H1 (cell line): Measurements from ENCODE around the gene REL. TPM values are rescaled to one million over a fixed set of nuclear protein-coding genes. Genes with fewer than 3 reads are reported as not detected.

Experiments used
- CTCF ChIA-PET: fragments of 300-600 bp; sonication (Branson Sonifier 250); formaldehyde crosslinking; loops from one replicate; lab custom pipeline; 2021; ENCODE audit not compliant: partially characterized antibody; lab: Charles Lee
- POLR2A ChIA-PET: fragments of 300-600 bp; sonication (Branson Sonifier 250); formaldehyde crosslinking; loops from one replicate; lab custom pipeline; 2021; ENCODE audit warnings: inconsistent platforms; ENCODE audit not compliant: partially characterized antibody; lab: Charles Lee
- DNase-seq, 2 experiments: peaks; one replicate each; pipeline versions ENCODE4 v3.0.0 to v3.0.0-alpha.2; 2010 to 2022; ENCODE audit warnings: low spot score in 2 of 2, low read depth in 1 of 2, mixed read lengths in 1 of 2
- FAIRE-seq: peaks from 2 replicates; lab custom pipeline; 2011; peaks lifted over from hg19 to GRCh38; lab: Jason Lieb, UNC
- H2AFZ ChIP-seq: 2 replicates; pipeline ENCODE4 v1.8.1; 2012; ENCODE audit warnings: low read length, inconsistent platforms
- H2AK5ac ChIP-seq: 2 replicates; pipeline ENCODE4 v1.6.1; 2013; ENCODE audit warnings: low read depth, low read length
- H2BK120ac ChIP-seq: replicated peaks from 2 replicates; pipeline ENCODE3; 2013; ENCODE audit warnings: low read depth, low read length, inconsistent platforms
- H2BK12ac ChIP-seq: 2 replicates; pipeline ENCODE4 v1.6.1; 2013; ENCODE audit warnings: low read depth, low read length
- H2BK15ac ChIP-seq: 2 replicates; pipeline ENCODE4 v1.6.1; 2013; ENCODE audit warnings: low read length
- H2BK20ac ChIP-seq: 2 replicates; pipeline ENCODE4 v1.6.1; 2013; ENCODE audit warnings: low read length
- H2BK5ac ChIP-seq: 2 replicates; pipeline ENCODE4 v1.6.1; 2013; ENCODE audit warnings: low read depth, low read length
- H3K14ac ChIP-seq: 2 replicates; pipeline ENCODE4 v1.6.1; 2013; ENCODE audit warnings: inconsistent platforms; ENCODE audit not compliant: insufficient read length
- H3K18ac ChIP-seq: 2 replicates; pipeline ENCODE4 v1.6.1; 2013; ENCODE audit warnings: low read length; ENCODE audit errors: extremely low read depth
- H3K23ac ChIP-seq: 2 replicates; pipeline ENCODE4 v1.6.1; 2013; ENCODE audit warnings: inconsistent platforms; ENCODE audit not compliant: insufficient read length
- H3K23me2 ChIP-seq: 2 replicates; pipeline ENCODE4 v1.6.1; 2013; ENCODE audit warnings: low read depth, low read length
- H3K27ac ChIP-seq: 2 replicates; pipeline ENCODE4 v1.6.1; 2011; ENCODE audit warnings: low read depth, low read length, inconsistent platforms
- H3K27me3 ChIP-seq, 4 experiments: replicated peaks in 1 of 4; 1 replicate in 1 of 4; 2 replicates in 3 of 4; pipeline versions ENCODE4 v1.6.1 to v1.8.1; 2011 to 2013; ENCODE audit warnings: low read length in 3 of 4, mild to moderate bottlenecking in 3 of 4, inconsistent platforms in 2 of 4, mixed read lengths in 2 of 4, moderate library complexity in 1 of 4; ENCODE audit not compliant: control insufficient read depth in 3 of 4, insufficient read depth in 3 of 4; ENCODE audit errors: extremely low read depth in 1 of 4
- H3K36me3 ChIP-seq, 4 experiments: 2 replicates each; pipeline versions ENCODE4 v1.6.1 to v1.8.1; 2011 to 2013; ENCODE audit warnings: mild to moderate bottlenecking in 4 of 4, low read length in 3 of 4, moderate library complexity in 2 of 4, control low read depth in 1 of 4, inconsistent platforms in 1 of 4; ENCODE audit not compliant: insufficient read depth in 4 of 4, control insufficient read depth in 2 of 4
- H3K4ac ChIP-seq: replicated peaks from 2 replicates; pipeline ENCODE3; 2013; ENCODE audit warnings: low read length, low read depth, mixed read lengths, inconsistent platforms; ENCODE audit not compliant: insufficient read length
- H3K4me1 ChIP-seq, 4 experiments: replicated peaks in 1 of 4; 1 replicate in 1 of 4; 2 replicates in 3 of 4; pipeline versions ENCODE4 v1.6.1 to v1.8.1; 2011 to 2013; ENCODE audit warnings: low read length in 3 of 4, inconsistent platforms in 2 of 4, mixed read lengths in 1 of 4; ENCODE audit not compliant: insufficient read depth in 4 of 4, control insufficient read depth in 3 of 4
- H3K4me2 ChIP-seq, 2 experiments: 2 replicates each; pipeline versions ENCODE4 v1.6.1 to v1.8.1; 2011 to 2013; ENCODE audit warnings: low read depth in 2 of 2, low read length in 2 of 2, control low read depth in 1 of 2, inconsistent platforms in 1 of 2, mild to moderate bottlenecking in 1 of 2; ENCODE audit not compliant: insufficient read depth in 1 of 2
- H3K4me3 ChIP-seq, 4 experiments: fragments of 200-600, 300-600 bp in 1 of 4; sonication (generic), shearing (Covaris generic), sonication (Bioruptor Twin) in 1 of 4; 2 replicates each; pipeline versions ENCODE4 v1.5.1 to v1.8.1; 2011 to 2016; ENCODE audit warnings: low read length in 4 of 4, low read depth in 3 of 4, control low read depth in 2 of 4, inconsistent platforms in 2 of 4, mild to moderate bottlenecking in 2 of 4, mixed read lengths in 1 of 4, moderate library complexity in 1 of 4; ENCODE audit not compliant: insufficient read depth in 2 of 4; ENCODE audit errors: extremely low read depth in 1 of 4
- H3K56ac ChIP-seq: replicated peaks from 2 replicates; pipeline ENCODE3; 2013; ENCODE audit warnings: low read depth, mild to moderate bottlenecking, mixed read lengths, low read length, inconsistent platforms; ENCODE audit not compliant: insufficient read length
- H3K79me1 ChIP-seq: 2 replicates; pipeline ENCODE4 v1.6.1; 2013; ENCODE audit warnings: low read depth, low read length, control low read depth
- H3K79me2 ChIP-seq, 2 experiments: 2 replicates each; pipeline versions ENCODE4 v1.6.1 to v1.8.1; 2012 to 2013; ENCODE audit warnings: low read length in 2 of 2, mild to moderate bottlenecking in 2 of 2, inconsistent platforms in 1 of 2; ENCODE audit not compliant: insufficient read depth in 2 of 2, control insufficient read depth in 1 of 2
- H3K9ac ChIP-seq, 4 experiments: replicated peaks in 1 of 4; 1 replicate in 1 of 4; 2 replicates in 3 of 4; pipeline versions ENCODE4 v1.6.1 to v1.8.1; 2011 to 2013; ENCODE audit warnings: low read depth in 3 of 4, low read length in 3 of 4, control low read depth in 2 of 4, mild to moderate bottlenecking in 2 of 4, moderate library complexity in 2 of 4, inconsistent platforms in 1 of 4; ENCODE audit errors: extremely low read depth in 1 of 4
- H3K9me3 ChIP-seq, 2 experiments: 2 replicates each; pipeline versions ENCODE4 v1.6.1 to v1.8.1; 2012 to 2013; ENCODE audit warnings: mild to moderate bottlenecking in 2 of 2, moderate library complexity in 2 of 2, control low read depth in 1 of 2, inconsistent platforms in 1 of 2, low read depth in 1 of 2, low read length in 1 of 2, mixed read lengths in 1 of 2; ENCODE audit not compliant: insufficient read depth in 2 of 2
- H4K20me1 ChIP-seq, 2 experiments: replicated peaks in 1 of 2; 2 replicates each; pipeline versions ENCODE3 to v1.8.1; 2011 to 2013; ENCODE audit warnings: inconsistent platforms in 2 of 2, low read length in 2 of 2, mild to moderate bottlenecking in 1 of 2; ENCODE audit not compliant: insufficient read depth in 2 of 2, control insufficient read depth in 1 of 2
- H4K5ac ChIP-seq: 2 replicates; pipeline ENCODE4 v1.6.1; 2013; ENCODE audit warnings: low read length, low read depth, mixed read lengths, inconsistent platforms; ENCODE audit not compliant: insufficient read length
- H4K8ac ChIP-seq: 2 replicates; pipeline ENCODE4 v1.8.0; 2013; ENCODE audit warnings: mild to moderate bottlenecking, moderate library complexity, low read length, inconsistent platforms; ENCODE audit not compliant: insufficient read depth; ENCODE audit errors: extremely low read depth
- H4K91ac ChIP-seq: replicated peaks from 2 replicates; pipeline ENCODE3; 2013; ENCODE audit warnings: low read length, mixed read lengths, inconsistent platforms; ENCODE audit not compliant: insufficient read length
- CREB1 ChIP-seq: IDR thresholded peaks from 2 replicates; pipeline ENCODE4 v1.6.1; 2012; ENCODE audit warnings: inconsistent platforms
- HDAC6 ChIP-seq: IDR thresholded peaks from one replicate; pipeline ENCODE4 v1.7.1; 2012; ENCODE audit warnings: low read depth, mild to moderate bottlenecking, inconsistent platforms, low read length, moderate library complexity
- KDM1A ChIP-seq: fragments of 200-600, 300-600 bp; sonication (generic); IDR thresholded peaks from 2 replicates; pipeline ENCODE4 v1.7.1; 2016; ENCODE audit warnings: mild to moderate bottlenecking, low read length, borderline replicate concordance
- RFX5 ChIP-seq: IDR thresholded peaks from 2 replicates; pipeline ENCODE4 v1.6.1; 2011; ENCODE audit warnings: low read depth, low read length, improper control_type of control experiment, borderline replicate concordance
- RXRA ChIP-seq: IDR thresholded peaks from 2 replicates; pipeline ENCODE4 v1.6.1; 2011; ENCODE audit warnings: low read depth, mild to moderate bottlenecking, low read length, moderate library complexity; ENCODE audit not compliant: insufficient read depth
- SUZ12 ChIP-seq: fragments of 200-600 bp; sonication (generic); IDR thresholded peaks from 2 replicates; pipeline ENCODE4 v1.6.1; 2012; ENCODE audit warnings: mild to moderate bottlenecking, inconsistent platforms, low read length, moderate library complexity, mixed read lengths
- TEAD4 ChIP-seq: IDR thresholded peaks from 2 replicates; pipeline ENCODE4 v1.6.1; 2012; ENCODE audit warnings: low read depth, low read length, inconsistent platforms, mixed read lengths
- WGBS, 2 experiments: shearing (Covaris generic) in 1 of 2; methylation state at CpG; one replicate each; pipeline versions ENCODE4 v1.1.6 to v1.1.7; 2013 to 2015; ENCODE audit warnings: low lambda C conversion rate in 2 of 2, mixed read lengths in 2 of 2, inconsistent platforms in 1 of 2, low coverage in 1 of 2, missing lambda C conversion rate in 1 of 2; ENCODE audit not compliant: insufficient replicate concordance in 2 of 2, insufficient coverage in 1 of 2, insufficient read length in 1 of 2; ENCODE audit errors: extremely low coverage in 1 of 2, missing lambda C conversion rate in 1 of 2; 5-methylcytosine and 5-hydroxymethylcytosine counted together
- polyA plus RNA-seq, 7 experiments: library from polyadenylated mRNA; depleted of rRNA in 3 of 7; stranded (reverse) in 5 of 7; unstranded in 2 of 7; fragments of >200 nt in 5 of 7; fragments of 200-250 nt in 2 of 7; gene quantifications; 1 replicate in 5 of 7; 2 replicates in 1 of 7; 4 replicates in 1 of 7; pipeline versions ENCODE4 v1.2.1 to v1.2.3, GENCODE V29; 2011 to 2013; ENCODE audit warnings: missing spikeins in 2 of 7, mixed read lengths in 2 of 7
- total RNA-seq: library from RNA; stranded (reverse); fragmentation: NEBNext Ultra II Directional; extraction: Animal tissue kit (Norgen Biotek cat#: 25700); gene quantifications from 2 replicates; pipeline ENCODE4 v1.2.1, GENCODE V29; 2021
- TF ChIP-seq, protein P1 (sequence below): IDR thresholded peaks from 2 replicates; pipeline ENCODE4 v1.6.1; 2011; ENCODE audit warnings: low read length, improper control_type of control experiment

Gene REL
- total and polyA plus RNA-seq, 2 of the 8 experiments (the other 6 are each of a cell fraction or from before 2014, with no cell fraction given): 1.5 to 7.5 TPM

GRCh38 chr2:60907329-60907728, 26.0 kb downstream of the REL start:
- Histone ChIP-seq H3K79me2 (no peaks in the 10 kb centered on the region), H3K9me3 (no peaks in the 10 kb centered on the region), H4K20me1 (no peaks in the 10 kb centered on the region), H3K14ac (no peak overlapping the region), H2BK20ac (no peak overlapping the region), H3K56ac (no peak overlapping the region), H4K91ac (no peak overlapping the region), H3K18ac (no peak overlapping the region), H3K23me2 (no peaks in the 10 kb centered on the region), H3K4me3 (no peak overlapping the region), H3K27ac (no peak overlapping the region), H3K9ac (no peak overlapping the region), H3K79me1 (no peaks in the 10 kb centered on the region), H4K8ac (no peak overlapping the region), H2BK12ac (no peak overlapping the region), H2BK15ac (no peak overlapping the region), H2BK5ac (no peak overlapping the region), H3K4ac (no peak overlapping the region), H3K4me1 (no peaks in the 10 kb centered on the region), H3K23ac (no peak overlapping the region), H3K36me3 (no peaks in the 10 kb centered on the region), H4K5ac (no peak overlapping the region), H2AFZ (no peak overlapping the region), H2AK5ac (no peak overlapping the region), H3K4me2 (no peak overlapping the region), H2BK120ac (no peak overlapping the region), H3K27me3 (no peaks in the 10 kb centered on the region)
- DNase-seq (no peak), FAIRE-seq (no peak)
- WGBS, 2 experiments: 86% methylated on average over 8 of the region's 8 CpGs; no CpG with 5 or more reads in 1 of the 2 experiments
- POLR2A ChIA-PET: no interaction called here
- CTCF ChIA-PET: interaction anchor here (0.7 kb wide), 1 partner anchor 93 kb away, joined by 3 read pairs; no protein-coding TSS in a partner anchor
- TF ChIP-seq RXRA (no peak), SUZ12 (no peak), CREB1 (no peak), KDM1A (no peak), TEAD4 (no peak), HDAC6 (no peak), RFX5 (no peak)
- TF ChIP-seq, protein P1, sequence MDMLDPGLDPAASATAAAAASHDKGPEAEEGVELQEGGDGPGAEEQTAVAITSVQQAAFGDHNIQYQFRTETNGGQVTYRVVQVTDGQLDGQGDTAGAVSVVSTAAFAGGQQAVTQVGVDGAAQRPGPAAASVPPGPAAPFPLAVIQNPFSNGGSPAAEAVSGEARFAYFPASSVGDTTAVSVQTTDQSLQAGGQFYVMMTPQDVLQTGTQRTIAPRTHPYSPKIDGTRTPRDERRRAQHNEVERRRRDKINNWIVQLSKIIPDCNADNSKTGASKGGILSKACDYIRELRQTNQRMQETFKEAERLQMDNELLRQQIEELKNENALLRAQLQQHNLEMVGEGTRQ: no peak
